Lung (tissue), 12 donors: ENCODE measurements around the gene LIMK1. TPM values are rescaled to one million over a fixed set of nuclear protein-coding genes. Genes with fewer than 3 reads are reported as not detected.

Experiments
- ATAC-seq: fragments of 200-7000 bp; cut with Tn5 transposase; one replicate; pipeline ENCODE4 v1.9.1; 2020; ENCODE audit warnings: moderate number of reproducible peaks; ENCODE audit not compliant: insufficient read depth, low FRiP score
- DNase-seq, 3 donors: peaks; one replicate each; pipeline ENCODE4 v3.0.0-alpha.2; 2013 to 2017
- H3K27ac ChIP-seq, 2 donors: one replicate each; pipeline ENCODE4 v1.5.1; 2013; ENCODE audit warnings: mild to moderate bottlenecking in 2 of 2, moderate library complexity in 2 of 2, control low read depth in 1 of 2, inconsistent platforms in 1 of 2, low read depth in 1 of 2, low read length in 1 of 2
- H3K27me3 ChIP-seq, 3 donors: one replicate each; pipeline ENCODE4 v1.5.1; 2013; ENCODE audit warnings: low read length in 2 of 3; ENCODE audit not compliant: control insufficient read depth in 3 of 3, insufficient read depth in 3 of 3
- H3K36me3 ChIP-seq, 4 donors: one replicate each; pipeline ENCODE4 v1.5.1; 2013; ENCODE audit warnings: low read length in 4 of 4, mild to moderate bottlenecking in 1 of 4, moderate library complexity in 1 of 4; ENCODE audit not compliant: control insufficient read depth in 4 of 4, insufficient read depth in 4 of 4
- H3K4me1 ChIP-seq, 5 donors: one replicate each; pipeline ENCODE4 v1.5.1; 2013; ENCODE audit warnings: low read length in 5 of 5, mild to moderate bottlenecking in 2 of 5, moderate library complexity in 1 of 5; ENCODE audit not compliant: control insufficient read depth in 5 of 5, insufficient read depth in 5 of 5
- H3K4me3 ChIP-seq: one replicate; pipeline ENCODE4 v1.5.1; 2013; ENCODE audit warnings: mild to moderate bottlenecking, control low read depth, moderate library complexity
- H3K9ac ChIP-seq, 2 donors: one replicate each; pipeline ENCODE4 v1.5.1; 2013; ENCODE audit warnings: low read length in 2 of 2, control low read depth in 1 of 2; ENCODE audit not compliant: insufficient read depth in 1 of 2
- H3K9me3 ChIP-seq, 4 donors: one replicate each; pipeline ENCODE4 v1.5.1; 2013; ENCODE audit warnings: low read length in 3 of 4, mild to moderate bottlenecking in 1 of 4, moderate library complexity in 1 of 4; ENCODE audit not compliant: control insufficient read depth in 4 of 4, insufficient read depth in 3 of 4
- WGBS, 2 donors: extraction: QIAGEN DNeasy Blood & Tissue Kit; methylation state at CpG; one replicate each; pipeline ENCODE4 v1.1.7; 2013; 5-methylcytosine and 5-hydroxymethylcytosine counted together
- polyA plus RNA-seq, 2 donors: library from polyadenylated mRNA; stranded (reverse); fragments of 200-250 nt; gene quantifications; one replicate each; pipeline ENCODE4 v1.2.1, GENCODE V29; 2013
- total RNA-seq, 2 donors: library from RNA; depleted of rRNA in 1 of 2; stranded (reverse); fragments of >200 nt in 1 of 2; gene quantifications; one replicate each; pipeline ENCODE4 v1.2.1, GENCODE V29; 2014 to 2021
- TF ChIP-seq, protein P1 (sequence below): IDR thresholded peaks from 2 replicates; pipeline ENCODE4 v1.5.1; 2012; ENCODE audit warnings: mild to moderate bottlenecking; ENCODE audit errors: control extremely low read depth, extremely low read depth
- donor health status: control.
- donor health status: control.
- donor health status: Bipolar disorder and iron deficiency.
- donor health status: healthy.
- donor health status: DM: yes; HTN: yes; CAD: no.

Gene LIMK1
- total and polyA plus RNA-seq, 4 donors, result 11.2 to 41.0 (median 17.3) TPM

DNA sequence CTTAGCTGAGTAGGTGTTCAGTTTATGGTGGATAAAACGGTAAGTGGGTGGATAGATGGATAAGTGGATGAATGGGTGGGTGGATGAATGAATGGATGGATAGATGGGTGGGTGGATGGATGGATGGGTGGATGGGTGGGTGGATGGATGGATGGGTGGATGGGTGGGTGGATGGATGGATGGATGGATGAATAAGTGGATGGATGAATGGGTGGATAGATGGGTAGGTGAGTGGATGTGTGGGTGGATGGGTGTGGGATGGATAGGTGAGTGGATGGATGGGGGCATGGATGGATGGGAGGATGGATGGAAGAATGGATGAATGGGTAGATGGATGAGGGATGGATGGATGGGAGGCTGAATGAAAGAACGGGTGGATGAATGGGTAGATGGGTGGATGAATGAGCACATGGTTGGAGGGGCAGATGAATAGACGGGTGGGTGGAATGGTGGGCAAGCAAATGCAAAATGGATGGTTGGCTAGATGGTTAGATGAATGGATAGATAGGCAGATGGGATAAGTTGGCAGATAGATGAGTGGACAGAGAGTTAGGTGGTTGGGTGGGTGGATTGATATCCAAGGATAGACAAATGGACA is 29.9 kb upstream of the LIMK1 start:
- Histone ChIP-seq H3K4me1 (peaks cover 0 to 14% (median 4%) of the 10 kb centered on the region in 5 donors), H3K4me3 (no peak overlapping the region), H3K9me3 (no peaks in the 10 kb centered on the region), H3K9ac (no peak overlapping the region), H3K27me3 (no peaks in the 10 kb centered on the region), H3K27ac (no peak overlapping the region), H3K36me3 (peaks cover 0 to 38% (median 15%) of the 10 kb centered on the region in 4 donors)
- TF ChIP-seq, protein P1, sequence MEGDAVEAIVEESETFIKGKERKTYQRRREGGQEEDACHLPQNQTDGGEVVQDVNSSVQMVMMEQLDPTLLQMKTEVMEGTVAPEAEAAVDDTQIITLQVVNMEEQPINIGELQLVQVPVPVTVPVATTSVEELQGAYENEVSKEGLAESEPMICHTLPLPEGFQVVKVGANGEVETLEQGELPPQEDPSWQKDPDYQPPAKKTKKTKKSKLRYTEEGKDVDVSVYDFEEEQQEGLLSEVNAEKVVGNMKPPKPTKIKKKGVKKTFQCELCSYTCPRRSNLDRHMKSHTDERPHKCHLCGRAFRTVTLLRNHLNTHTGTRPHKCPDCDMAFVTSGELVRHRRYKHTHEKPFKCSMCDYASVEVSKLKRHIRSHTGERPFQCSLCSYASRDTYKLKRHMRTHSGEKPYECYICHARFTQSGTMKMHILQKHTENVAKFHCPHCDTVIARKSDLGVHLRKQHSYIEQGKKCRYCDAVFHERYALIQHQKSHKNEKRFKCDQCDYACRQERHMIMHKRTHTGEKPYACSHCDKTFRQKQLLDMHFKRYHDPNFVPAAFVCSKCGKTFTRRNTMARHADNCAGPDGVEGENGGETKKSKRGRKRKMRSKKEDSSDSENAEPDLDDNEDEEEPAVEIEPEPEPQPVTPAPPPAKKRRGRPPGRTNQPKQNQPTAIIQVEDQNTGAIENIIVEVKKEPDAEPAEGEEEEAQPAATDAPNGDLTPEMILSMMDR, result no peak
- DNase-seq, result no peak
- ATAC-seq, result no peak
- WGBS, 2 donors, result 94 to 95% methylated on average over 3 of the region's 3 CpGs

GRCh38 chr7:74056096-74056915 is 27.3 kb upstream of the LIMK1 start:
- Histone ChIP-seq H3K27me3 (no peaks in the 10 kb centered on the region), H3K4me1 (peaks cover 0 to 8% (median 4%) of the 10 kb centered on the region in 5 donors), H3K9ac (no peak overlapping the region), H3K36me3 (peaks cover 0 to 33% (median 14%) of the 10 kb centered on the region in 4 donors), H3K4me3 (no peak overlapping the region), H3K27ac (no peak overlapping the region), H3K9me3 (no peaks in the 10 kb centered on the region)
- WGBS, 2 donors, result 91 to 93% methylated on average over 26 of the region's 26 CpGs
- DNase-seq, result no peak
- ATAC-seq, result no peak
- TF ChIP-seq, protein P1, result no peak

DNA sequence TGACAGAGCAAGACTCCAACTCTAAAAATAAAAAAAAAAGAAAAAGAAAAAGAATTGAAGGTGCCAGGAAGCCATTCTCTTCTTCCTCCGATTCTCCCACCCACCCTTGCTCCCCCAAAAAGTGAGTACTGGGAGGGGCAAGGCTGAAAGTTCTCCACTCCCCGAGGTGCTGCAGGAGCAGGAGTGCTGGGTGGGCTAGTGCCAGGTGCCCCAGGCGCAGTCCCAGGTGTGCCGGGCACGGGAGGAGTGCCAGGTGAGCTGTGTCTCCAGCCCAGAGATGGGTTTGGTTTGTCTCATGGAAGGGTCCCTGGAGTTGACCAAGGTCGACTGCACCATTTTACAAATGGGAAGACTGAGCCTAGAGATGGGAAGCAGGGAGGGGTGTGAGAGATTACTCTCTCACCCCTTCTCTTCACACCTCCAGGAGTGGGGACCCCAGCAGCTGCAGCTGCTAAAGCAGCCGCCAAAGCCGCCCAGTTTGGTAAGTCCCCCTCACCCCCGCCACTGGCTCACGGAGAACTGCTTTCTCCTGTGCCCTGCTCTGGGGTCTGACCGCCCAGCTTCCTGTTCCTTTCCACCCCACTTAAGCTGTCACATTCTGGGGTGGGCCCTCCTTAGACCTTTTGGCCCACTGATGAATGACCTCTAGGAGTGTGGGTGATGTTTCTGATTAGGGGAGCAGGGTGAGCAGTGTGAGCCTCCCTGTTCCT is 26.2 kb upstream of the LIMK1 start:
- no peak for DNase-seq
- 73 to 80% methylated on average over 11 of the region's 11 CpGs for WGBS, 2 donors
- no peak overlapping the region for H3K4me3 ChIP-seq
- H3K9ac ChIP-seq, result no peak overlapping the region
- peaks cover 0 to 5% (median 3%) of the 10 kb centered on the region in 5 donors for H3K4me1 ChIP-seq
- no peak for ATAC-seq
- H3K36me3 ChIP-seq, result peaks cover 0 to 31% (median 14%) of the 10 kb centered on the region in 4 donors
- H3K27me3 ChIP-seq, result no peaks in the 10 kb centered on the region
- TF ChIP-seq, protein P1, result no peak
- H3K27ac ChIP-seq, result no peak overlapping the region
- H3K9me3 ChIP-seq, result no peaks in the 10 kb centered on the region
